Smooth muscle cell of trachea (primary cell): ENCODE measurements around the gene SLC25A44. TPM values are rescaled to one million over a fixed set of nuclear protein-coding genes. Genes with fewer than 3 reads are reported as not detected.

Source experiments
- total RNA-seq: library from RNA; depleted of rRNA; stranded (reverse); fragments of >200 nt; gene quantifications from 2 replicates; pipeline ENCODE4 v1.2.1, GENCODE V29; 2014

Gene SLC25A44, protein sequence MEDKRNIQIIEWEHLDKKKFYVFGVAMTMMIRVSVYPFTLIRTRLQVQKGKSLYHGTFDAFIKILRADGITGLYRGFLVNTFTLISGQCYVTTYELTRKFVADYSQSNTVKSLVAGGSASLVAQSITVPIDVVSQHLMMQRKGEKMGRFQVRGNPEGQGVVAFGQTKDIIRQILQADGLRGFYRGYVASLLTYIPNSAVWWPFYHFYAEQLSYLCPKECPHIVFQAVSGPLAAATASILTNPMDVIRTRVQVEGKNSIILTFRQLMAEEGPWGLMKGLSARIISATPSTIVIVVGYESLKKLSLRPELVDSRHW
- total RNA-seq, result 7.7 and 8.1 TPM in 2 replicates

DNA sequence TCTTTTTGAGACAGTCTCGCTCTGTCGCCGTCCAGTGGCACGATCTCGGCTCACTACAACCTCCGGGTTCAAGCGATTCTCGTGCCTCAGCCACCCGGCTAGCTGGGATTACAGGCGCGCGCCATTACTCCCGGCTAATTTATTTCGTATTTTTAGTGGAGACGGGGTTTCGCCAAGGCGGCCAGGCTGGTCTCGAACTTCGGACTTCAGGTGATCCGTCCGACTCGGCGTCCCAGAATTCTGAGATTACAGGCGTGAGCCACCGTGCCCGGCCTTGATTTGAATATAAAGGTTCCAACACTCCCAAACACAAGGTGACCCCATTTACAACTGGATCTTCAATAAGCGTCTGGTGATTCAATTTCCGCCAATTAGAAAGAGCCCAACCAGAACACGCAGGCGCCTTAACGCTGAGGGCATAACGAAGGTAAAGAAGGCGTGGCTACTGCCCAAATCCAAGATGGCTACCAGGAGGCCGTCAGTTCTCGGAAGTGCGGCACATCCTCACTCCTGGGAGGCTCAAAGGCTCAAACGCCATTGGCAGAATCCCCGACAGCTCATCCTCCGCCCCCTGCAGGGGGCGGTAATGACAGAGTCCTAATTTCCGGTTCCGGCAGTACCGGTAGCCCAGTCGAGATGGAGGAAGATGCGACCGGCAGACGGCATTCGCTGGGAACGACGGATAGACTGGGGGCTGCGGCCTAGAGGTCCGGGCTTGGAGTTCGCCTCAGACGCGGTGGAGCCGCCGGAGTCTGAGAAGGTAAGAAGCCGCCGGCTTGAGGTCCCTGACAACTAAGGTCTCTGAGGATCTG is at the start of gene SLC25A44:
TSS of gene SLC25A44 (plus strand) at position 617 of the 812 bp plus-strand sequence. CDS start 5,744 bp downstream, outside the sequence.

DNA sequence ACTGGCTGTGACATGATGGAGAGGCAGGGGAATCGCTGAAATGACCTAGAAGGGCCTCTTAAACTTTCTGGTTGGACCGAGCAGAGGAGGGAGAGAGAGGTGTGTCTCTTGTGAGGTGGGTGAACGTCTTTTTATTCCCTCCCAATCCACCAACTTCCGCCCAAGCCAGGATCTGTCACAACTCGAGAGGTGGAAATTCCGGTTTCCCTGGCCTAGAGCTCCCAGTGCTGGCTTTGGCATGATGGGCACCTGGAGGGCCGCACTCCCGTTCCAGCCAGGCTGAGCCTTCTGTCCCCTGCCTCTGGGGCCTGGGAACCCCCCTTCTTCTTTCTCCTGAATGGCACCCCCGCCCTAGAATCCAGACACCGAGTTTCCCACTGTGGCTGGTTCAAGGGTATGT is 40.5 kb upstream of the SLC25A44 start, which contains the start of gene SEMA4A:
TSS of gene SEMA4A (plus strand) at position 224 of the 400 bp plus-strand sequence. CDS start 994 bp downstream, outside the sequence.

DNA sequence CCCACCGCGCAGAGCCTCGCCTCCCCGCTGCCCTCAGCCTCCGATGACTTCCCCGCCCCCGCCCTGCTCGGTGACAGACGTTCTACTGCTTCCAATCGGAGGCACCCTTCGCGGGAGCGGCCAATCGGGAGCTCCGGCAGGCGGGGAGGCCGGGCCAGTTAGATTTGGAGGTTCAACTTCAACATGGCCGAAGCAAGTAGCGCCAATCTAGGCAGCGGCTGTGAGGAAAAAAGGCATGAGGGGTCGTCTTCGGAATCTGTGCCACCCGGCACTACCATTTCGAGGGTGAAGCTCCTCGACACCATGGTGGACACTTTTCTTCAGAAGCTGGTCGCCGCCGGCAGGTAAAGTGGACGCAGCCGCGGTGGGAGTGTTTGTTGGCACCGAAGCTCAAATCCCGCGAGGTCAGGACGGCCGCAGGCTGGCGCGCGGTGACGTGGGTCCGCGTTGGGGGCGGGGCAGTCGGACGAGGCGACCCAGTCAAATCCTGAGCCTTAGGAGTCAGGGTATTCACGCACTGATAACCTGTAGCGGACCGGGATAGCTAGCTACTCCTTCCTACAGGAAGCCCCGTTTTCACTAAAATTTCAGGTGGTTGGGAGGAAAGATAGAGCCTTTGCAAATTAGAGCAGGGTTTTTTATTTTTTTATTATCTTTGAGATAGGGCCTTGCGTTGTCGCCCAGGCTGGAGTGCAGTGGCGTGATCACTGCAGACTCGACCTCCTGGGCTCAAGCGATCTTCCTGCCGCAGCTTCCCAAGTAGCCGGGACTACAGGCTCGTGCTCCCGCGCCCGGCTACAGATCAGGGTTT is 19.1 kb downstream of the SLC25A44 start, which contains the start of gene PMF1:
TSS of gene PMF1 (plus strand) at position 175 of the 811 bp plus-strand sequence. CDS start at position 184, 9 bp downstream.

DNA sequence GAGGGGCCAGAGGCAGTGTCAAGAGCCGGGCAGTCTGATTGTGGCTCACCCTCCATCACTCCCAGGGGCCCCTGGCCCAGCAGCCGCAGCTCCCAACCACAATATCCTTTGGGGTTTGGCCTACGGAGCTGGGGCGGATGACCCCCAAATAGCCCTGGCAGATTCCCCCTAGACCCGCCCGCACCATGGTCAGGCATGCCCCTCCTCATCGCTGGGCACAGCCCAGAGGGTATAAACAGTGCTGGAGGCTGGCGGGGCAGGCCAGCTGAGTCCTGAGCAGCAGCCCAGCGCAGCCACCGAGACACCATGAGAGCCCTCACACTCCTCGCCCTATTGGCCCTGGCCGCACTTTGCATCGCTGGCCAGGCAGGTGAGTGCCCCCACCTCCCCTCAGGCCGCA is 48.0 kb downstream of the SLC25A44 start, which contains the start of gene BGLAP:
TSS of gene BGLAP (plus strand) at position 259 of the 400 bp plus-strand sequence. CDS start at position 307, 48 bp downstream.

DNA sequence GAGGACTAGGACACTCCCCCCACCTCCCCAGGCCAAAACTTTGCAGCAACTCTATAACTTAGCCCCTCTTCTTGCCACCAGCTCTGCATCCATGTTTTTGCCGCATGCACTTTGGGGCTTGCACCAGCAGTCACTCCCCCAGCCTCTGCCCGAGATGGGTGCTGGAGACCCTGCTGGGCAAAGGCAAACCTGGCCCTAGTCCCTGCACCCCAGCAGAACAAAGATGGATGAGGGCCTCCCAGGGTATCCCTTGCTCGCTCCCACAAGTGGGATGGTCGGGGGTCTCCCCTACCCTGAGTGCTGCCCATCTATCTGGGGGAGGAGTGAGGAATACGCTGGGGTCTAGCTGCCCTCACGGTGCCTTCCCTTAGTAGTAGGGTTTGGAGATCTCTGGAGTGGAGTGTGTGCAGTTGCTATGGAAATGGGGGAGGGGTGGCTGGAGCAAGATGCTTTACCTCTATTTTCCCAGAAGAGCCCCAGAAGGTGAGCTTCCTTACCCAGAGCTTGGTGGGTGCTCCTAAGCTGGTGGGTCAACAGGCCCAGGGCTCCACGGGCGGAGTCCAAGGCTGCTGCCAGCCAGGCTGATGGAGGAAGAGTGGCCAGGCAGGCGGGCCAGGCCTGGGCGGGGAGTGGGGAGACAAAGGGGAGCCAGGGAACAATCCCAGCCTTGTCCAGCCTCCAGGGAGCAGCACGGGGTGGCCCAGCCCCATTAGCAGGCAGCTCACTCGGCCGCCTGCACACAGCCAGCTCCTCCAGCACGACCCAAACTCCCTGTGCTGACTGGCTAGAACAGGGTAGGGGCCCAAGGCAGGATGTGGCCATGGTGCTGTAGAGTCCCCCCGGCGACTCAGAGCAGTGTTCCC is 53.8 kb downstream of the SLC25A44 start, which contains the start of gene PAQR6:
TSS of gene PAQR6 (minus strand) at position 597 of the 863 bp plus-strand sequence. CDS start 1,325 bp downstream, outside the sequence.

Other genes starting within 250 kb of the SLC25A44 start
- 109 and 173 TPM in 2 replicates for gene ARHGEF2, start 215.6 kb upstream of the SLC25A44 start, total RNA-seq
- gene SSR2, start 173.2 kb upstream of the SLC25A44 start, total RNA-seq, result 512 and 711 TPM in 2 replicates
- gene UBQLN4, start 140.3 kb upstream of the SLC25A44 start, total RNA-seq, result 10.9 and 12.9 TPM in 2 replicates
- 49.6 and 72.1 TPM in 2 replicates for gene LAMTOR2, start 139.3 kb upstream of the SLC25A44 start, total RNA-seq
- gene RAB25, start 132.9 kb upstream of the SLC25A44 start, total RNA-seq, result not detected in 2 replicates
- 0.73 and 2.0 TPM in 2 replicates for gene MEX3A, start 111.6 kb upstream of the SLC25A44 start, total RNA-seq
- 2,363 and 2,796 TPM in 2 replicates for gene LMNA, start 79.4 kb upstream of the SLC25A44 start, total RNA-seq
- 1.7 and 1.8 TPM in 2 replicates for gene SEMA4A, start 40.5 kb upstream of the SLC25A44 start, total RNA-seq
- gene PMF1, start 18.9 kb downstream of the SLC25A44 start, total RNA-seq, result 23.8 and 54.4 TPM in 2 replicates
- 0.83 TPM in 1 of 2 replicates, not detected in the other for gene BGLAP, start 48.1 kb downstream of the SLC25A44 start, total RNA-seq
- gene PAQR6, start 54.0 kb downstream of the SLC25A44 start, total RNA-seq, result 0.29 and 0.66 TPM in 2 replicates
- gene SMG5, start 88.7 kb downstream of the SLC25A44 start, total RNA-seq, result 40.3 and 68.3 TPM in 2 replicates
- 1.3 and 3.0 TPM in 2 replicates for gene TMEM79, start 90.2 kb downstream of the SLC25A44 start, total RNA-seq
- 79.4 and 138 TPM in 2 replicates for gene GLMP, start 101.6 kb downstream of the SLC25A44 start, total RNA-seq
- gene VHLL, start 105.2 kb downstream of the SLC25A44 start, total RNA-seq, result not detected in 2 replicates
- 486 and 506 TPM in 2 replicates for gene CCT3, start 144.2 kb downstream of the SLC25A44 start, total RNA-seq
- gene TSACC, start 144.4 kb downstream of the SLC25A44 start, total RNA-seq, result 0.33 TPM in 1 of 2 replicates, not detected in the other
- not detected in 2 replicates for gene RHBG, start 175.1 kb downstream of the SLC25A44 start, total RNA-seq